GM12801 (cell line): ENCODE data around the gene MBOAT2.

ENCODE experiments used
- CTCF ChIP-seq: IDR thresholded peaks from one replicate; pipeline ENCODE4 v1.5.1; 2011; ENCODE audit warnings: control low read depth; ENCODE audit not compliant: insufficient read length; ENCODE audit errors: extremely low read depth

Gene MBOAT2

GRCh38 chr2:8893474-8893873 is 110.0 kb downstream of the MBOAT2 start:
- TF ChIP-seq CTCF, result no peak

GRCh38 chr2:8892111-8892510 is 111.4 kb downstream of the MBOAT2 start:
- no peak for TF ChIP-seq CTCF

- TF ChIP-seq CTCF, result no peak
Measured at GRCh38 chr2:8889978-8890377, 113.5 kb downstream of the MBOAT2 start.

GRCh38 chr2:8888963-8889362 is 114.5 kb downstream of the MBOAT2 start:
- no peak for TF ChIP-seq CTCF

GRCh38 chr2:8886876-8887275 is 116.6 kb downstream of the MBOAT2 start:
- TF ChIP-seq CTCF, result no peak

- no peak for TF ChIP-seq CTCF
Measured at GRCh38 chr2:8886202-8886518, 117.3 kb downstream of the MBOAT2 start.

GRCh38 chr2:8885449-8886201 is 117.9 kb downstream of the MBOAT2 start:
- no peak for TF ChIP-seq CTCF

- no peak for TF ChIP-seq CTCF
Measured at GRCh38 chr2:8884812-8885211, 118.7 kb downstream of the MBOAT2 start.
